ENCODE data around the gene AGK.

DNA sequence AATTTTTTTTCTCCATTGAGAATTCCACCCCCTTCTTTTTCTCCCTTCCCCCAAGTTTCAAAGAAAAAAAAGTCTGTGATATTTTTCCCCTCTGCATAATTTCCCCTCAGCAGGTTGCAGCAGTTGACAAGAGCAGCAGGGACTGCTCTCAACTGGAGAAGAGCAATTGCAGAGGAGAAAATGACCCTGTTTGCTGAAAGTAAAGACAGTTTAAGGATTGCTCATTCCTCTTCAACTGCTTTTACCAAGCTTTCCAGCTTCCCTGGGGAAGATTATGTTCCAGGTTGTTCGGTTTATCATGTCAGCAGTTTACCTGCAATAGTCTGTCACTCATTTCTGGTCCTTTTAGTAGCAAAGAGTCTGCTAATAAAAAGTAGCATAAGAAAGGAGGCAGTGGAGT lies 16.2 kb downstream of the AGK start:
- TF ChIP-seq EZH2 (IDR thresholded peaks at IDR 0.05; ENCODE audit: low read length, unreplicated experiment), result no peak
- TF ChIP-seq, protein P1, sequence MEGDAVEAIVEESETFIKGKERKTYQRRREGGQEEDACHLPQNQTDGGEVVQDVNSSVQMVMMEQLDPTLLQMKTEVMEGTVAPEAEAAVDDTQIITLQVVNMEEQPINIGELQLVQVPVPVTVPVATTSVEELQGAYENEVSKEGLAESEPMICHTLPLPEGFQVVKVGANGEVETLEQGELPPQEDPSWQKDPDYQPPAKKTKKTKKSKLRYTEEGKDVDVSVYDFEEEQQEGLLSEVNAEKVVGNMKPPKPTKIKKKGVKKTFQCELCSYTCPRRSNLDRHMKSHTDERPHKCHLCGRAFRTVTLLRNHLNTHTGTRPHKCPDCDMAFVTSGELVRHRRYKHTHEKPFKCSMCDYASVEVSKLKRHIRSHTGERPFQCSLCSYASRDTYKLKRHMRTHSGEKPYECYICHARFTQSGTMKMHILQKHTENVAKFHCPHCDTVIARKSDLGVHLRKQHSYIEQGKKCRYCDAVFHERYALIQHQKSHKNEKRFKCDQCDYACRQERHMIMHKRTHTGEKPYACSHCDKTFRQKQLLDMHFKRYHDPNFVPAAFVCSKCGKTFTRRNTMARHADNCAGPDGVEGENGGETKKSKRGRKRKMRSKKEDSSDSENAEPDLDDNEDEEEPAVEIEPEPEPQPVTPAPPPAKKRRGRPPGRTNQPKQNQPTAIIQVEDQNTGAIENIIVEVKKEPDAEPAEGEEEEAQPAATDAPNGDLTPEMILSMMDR (conservative IDR thresholded peaks at IDR 0.05; ENCODE audit: low read depth, low read length), result no peak
